SIG-M5 (cell line): Measurements from ENCODE around the gene PTGR3.

Experiments
- DNase-seq: peaks from one replicate; lab custom pipeline; 2025; lab: John Stamatoyannopoulos, UW

Gene PTGR3

DNA sequence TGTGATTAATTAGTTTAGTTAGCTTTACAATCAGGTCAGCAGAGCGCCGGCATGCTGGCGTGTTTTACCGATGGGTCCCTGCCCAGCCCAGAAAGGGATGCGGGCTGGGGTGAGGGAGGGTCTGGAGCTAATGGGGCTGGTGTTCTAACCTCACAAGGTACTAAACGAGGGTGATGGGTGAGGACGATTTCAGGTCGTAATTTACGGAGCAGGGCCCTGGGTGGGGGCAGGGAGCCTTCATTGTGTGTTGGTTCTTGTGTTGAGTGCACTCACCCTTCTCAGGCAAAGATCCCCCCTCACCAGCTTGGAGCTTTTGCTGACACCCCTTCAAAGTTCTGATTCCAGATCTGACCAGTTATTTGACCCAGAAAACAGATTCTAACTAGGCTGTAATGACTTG is 39.5 kb downstream of the PTGR3 start:
- DNase-seq: no peak

DNA sequence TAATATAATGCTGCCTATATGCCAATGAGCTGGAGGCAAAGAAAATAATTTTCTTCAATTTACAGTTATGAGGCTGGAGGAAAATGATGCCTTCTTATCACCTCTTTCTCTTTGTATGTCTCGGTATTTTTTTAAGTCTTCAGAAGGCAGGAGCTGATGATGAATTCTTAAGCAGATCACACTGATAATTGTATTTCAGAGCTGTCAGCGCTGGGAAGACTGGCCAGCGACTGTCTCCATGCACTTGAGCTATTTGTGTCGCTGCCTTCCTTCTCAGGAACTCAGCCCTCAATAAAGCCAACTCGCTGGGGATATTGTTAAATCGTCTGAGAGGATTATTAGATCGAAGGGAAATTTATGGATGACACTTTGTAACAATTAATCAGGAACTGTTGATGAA is 40.3 kb downstream of the PTGR3 start:
- no peak for DNase-seq

DNA sequence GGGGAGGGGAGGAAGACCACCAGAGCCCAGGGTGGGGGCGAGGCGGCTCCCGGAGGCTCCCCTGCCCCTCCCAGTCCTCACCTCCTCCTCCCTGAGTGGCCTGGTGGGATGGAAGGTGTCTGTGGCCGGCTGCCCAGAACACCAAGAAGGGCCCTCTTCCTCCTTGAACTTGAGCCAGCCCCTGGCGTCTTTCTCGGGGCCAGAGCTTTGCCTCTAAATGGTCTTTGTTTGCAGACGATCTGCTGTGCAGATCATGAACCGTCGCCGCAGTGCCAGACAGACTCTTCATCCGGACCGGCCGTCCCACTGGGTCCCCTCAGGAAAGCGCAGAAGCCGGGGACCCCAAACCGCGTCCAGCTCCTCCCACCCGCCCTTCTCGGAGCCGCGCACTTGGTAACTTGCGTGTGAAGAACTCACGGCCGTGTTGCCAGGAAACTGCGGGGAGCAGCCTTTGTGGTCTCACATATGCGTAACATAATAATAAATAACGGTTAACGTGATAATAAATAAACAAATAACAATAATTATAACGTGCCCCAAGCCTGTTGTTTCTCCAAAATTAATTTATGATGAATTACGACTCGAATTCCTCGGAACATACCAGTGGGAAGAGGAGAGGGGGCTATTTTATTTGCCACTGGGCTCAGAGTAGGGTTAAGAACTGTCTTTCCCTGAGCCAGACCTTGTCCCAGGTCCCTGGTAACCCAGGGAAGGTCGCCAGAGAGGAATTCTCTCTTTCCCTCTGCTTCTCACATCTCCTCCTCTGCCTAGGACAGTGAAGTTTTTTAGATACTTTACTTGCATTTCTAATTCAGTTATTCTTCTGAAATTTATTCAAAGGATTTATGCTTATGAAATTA is 41.0 kb downstream of the PTGR3 start:
- DNase-seq: no peak

- DNase-seq: no peak
Measured at GRCh38 chr18:75167137-75167536, 41.8 kb downstream of the PTGR3 start.

- DNase-seq: no peak
Measured at GRCh38 chr18:75165926-75166325, 43.0 kb downstream of the PTGR3 start.

DNA sequence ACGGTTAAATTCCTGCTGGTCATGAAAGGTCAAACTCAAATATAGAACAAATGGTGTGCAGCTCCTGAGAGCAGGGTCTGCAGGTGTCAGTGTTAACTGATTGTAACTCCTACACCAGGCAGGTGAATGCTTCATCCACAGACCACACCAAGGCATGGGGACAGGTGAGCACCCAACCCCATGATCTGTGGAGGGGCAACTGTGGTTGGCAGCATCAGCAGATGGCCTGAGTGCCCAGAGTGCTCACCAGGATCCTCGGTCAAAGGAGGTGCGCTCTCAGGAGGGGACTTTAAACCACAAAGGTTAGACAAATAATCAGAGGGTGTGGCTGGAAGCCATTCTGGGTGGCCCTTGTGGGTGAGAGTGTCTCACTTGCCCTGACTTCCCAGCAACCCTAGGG is 44.5 kb downstream of the PTGR3 start:
- DNase-seq: no peak

GRCh38 chr18:75163736-75164135 is 45.2 kb downstream of the PTGR3 start:
- DNase-seq: no peak

DNA sequence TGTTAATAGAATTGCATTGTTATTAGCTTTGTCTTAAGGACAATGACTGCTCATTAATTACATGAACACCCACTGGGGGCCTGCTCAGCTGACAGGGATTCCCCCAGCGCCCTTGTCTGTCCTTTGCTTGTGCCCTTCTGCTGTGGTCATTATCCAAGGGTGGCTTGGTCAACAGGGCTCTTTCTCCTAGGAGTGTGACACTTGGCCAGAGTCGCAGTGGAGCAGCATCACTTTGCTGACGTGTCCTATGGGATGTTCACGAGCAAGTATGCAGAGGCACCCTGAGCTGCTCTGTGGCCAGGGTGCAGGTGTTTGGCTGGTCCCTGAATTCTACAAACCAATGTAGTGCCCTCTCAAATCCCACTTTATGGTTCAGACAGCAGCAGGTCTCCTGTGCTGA is 46.0 kb downstream of the PTGR3 start:
- no peak for DNase-seq

DNA sequence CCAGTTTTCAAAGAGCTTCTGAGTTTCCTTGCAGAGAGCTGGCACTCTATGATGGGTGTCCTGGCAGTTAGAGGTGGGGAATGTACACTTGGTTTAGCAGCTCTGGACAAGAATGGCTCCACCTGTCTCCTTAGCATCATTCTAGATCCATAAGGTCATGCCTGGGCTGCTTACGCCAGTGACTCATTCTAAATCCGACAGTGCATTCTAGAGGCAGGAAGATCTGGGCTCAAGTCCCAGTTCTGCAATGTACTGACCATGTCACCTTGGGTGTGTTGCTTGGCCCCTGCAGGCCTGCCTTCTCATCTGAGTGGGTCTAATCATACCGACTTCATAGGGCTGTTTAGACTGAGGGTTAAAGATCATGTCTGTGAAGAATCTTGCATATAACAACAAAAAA is 46.5 kb downstream of the PTGR3 start:
- DNase-seq: no peak

DNA sequence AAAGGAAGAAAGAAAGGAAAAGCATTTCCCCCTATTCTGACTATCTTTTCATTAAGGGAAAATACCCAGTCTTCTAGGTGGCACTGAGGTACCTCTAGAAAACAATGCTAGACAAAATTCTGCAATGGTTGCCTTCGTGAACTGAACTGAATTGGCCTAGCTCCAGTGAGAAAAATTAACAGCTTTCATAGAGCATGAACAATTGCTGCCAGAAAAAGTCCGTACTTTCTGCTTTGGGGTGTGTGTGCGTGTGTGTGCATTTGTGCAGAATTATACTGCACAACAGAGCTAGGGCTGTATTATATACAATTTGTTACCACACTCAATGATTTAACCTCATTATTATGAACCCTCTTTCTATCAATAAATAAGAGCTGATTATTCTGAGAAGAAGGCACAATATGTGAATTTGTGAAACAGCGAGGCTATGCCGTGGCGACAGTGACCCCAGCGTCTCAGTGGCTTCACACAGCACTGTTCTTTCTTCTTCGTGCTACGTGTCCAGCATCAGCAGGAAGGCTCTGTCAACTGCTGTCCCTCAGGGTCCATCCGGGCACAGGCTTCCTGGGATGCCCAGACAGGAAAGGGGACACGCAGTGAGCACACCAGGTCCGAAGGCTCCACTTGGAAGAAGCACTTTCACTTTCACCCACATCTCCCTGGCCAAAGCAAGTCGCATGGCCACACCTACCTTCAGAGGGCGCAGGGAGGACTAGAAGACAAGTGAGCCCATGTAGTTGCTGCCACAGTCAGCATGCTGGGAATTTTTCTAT is 47.5 kb downstream of the PTGR3 start:
- no peak for DNase-seq

DNA sequence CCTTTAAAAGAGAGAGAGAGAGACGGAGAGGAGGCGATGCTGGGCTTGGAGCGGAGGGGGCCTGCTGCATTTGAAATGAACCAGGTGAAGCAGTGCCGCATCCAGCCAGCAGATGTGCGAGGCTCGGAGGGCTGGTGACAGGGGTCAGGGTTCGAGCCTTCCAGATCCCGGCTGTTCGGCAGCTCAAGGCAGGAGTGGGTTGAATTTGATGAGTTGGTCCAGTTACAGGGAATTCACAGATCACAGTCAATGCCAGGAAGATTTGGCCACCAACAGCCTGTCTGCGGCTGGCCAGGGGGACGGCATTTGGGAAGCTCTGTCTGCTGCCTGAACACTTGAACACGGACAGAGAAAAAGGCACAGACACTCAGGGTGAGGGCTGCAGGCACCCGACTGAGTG is 48.6 kb downstream of the PTGR3 start:
- no peak for DNase-seq

DNA sequence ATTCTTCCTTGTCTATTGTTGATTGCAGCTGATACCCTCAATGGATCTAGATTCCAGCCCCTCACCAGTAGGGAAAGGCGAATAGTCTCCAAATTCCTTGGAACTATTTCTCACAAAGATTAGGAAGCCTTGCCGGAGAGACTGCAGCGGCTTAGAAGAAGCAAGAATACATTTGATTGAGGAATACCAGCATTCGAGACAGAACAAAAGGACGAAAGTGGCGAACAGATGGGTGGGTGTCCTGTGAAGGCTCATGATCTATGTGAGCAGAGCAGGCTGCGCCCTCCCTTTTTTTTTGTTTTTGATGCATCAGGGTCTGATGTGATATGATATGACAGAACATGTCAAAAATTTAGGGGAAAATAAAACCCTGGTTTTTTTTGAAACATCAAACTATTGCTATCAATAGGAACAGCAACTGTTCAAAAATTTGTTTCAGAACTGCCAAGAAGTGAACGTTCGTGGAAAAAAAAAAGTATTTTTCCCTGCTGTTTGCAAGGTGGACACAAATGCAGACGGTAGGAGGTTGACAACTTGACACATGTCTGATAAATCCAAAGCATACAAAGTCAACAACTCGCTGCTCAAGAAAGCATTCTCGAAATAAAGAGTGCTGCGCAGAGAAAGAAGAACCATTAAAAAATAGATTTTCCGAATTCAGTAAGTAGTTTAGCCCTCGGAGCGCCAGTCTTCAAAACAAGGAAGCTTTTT is 49.1 kb downstream of the PTGR3 start:
- DNase-seq: no peak

DNA sequence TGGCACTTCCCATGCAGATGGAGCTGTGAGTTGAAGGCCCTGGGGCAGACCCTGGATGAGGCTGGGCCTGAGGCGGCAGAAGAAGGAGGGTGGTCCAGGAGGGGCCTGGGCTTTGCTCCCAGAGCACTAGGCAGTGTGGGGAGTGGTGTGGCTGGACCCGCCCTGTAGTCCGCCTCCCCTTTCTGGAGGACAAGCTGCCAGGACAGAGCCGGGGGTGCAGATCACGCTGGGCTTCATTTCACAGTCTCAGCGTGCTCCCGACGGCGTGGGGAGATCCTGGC is 49.8 kb downstream of the PTGR3 start:
- no peak for DNase-seq
